Peyer's patch (tissue), 4 donors: ENCODE data around the gene FBXL16.

ENCODE experiments used
- CTCF ChIP-seq, 6 experiments: fragments of 450-650 bp in 4 of 6; fragments of 200-600 bp in 2 of 6; sonication (generic) in 1 of 6; IDR thresholded peaks; one replicate each; pipeline ENCODE4 v1.5.1; 2017 to 2019; ENCODE audit warnings: antibody characterized with exemption in 6 of 6, mild to moderate bottlenecking in 3 of 6, moderate library complexity in 1 of 6
- POLR2A ChIP-seq, 2 donors: fragments of 450-650 bp; IDR thresholded peaks; one replicate each; pipeline ENCODE4 v1.5.1; 2017; ENCODE audit warnings: antibody characterized with exemption in 2 of 2, mild to moderate bottlenecking in 2 of 2, moderate library complexity in 2 of 2

GRCh38 chr16:694863-695354, 10.7 kb downstream of the FBXL16 start:
- TF ChIP-seq CTCF (IDR thresholded peaks at IDR 0.05) (no peak), POLR2A (IDR thresholded peaks at IDR 0.05) (no peak)
